ENCODE data around the gene MOAP1.
"Not testable (repeated sequence)": the region's sequence is repeated elsewhere in the genome, so short reads cannot be mapped to it uniquely, and the experiment has no call there.

MOAP1 gene

DNA sequence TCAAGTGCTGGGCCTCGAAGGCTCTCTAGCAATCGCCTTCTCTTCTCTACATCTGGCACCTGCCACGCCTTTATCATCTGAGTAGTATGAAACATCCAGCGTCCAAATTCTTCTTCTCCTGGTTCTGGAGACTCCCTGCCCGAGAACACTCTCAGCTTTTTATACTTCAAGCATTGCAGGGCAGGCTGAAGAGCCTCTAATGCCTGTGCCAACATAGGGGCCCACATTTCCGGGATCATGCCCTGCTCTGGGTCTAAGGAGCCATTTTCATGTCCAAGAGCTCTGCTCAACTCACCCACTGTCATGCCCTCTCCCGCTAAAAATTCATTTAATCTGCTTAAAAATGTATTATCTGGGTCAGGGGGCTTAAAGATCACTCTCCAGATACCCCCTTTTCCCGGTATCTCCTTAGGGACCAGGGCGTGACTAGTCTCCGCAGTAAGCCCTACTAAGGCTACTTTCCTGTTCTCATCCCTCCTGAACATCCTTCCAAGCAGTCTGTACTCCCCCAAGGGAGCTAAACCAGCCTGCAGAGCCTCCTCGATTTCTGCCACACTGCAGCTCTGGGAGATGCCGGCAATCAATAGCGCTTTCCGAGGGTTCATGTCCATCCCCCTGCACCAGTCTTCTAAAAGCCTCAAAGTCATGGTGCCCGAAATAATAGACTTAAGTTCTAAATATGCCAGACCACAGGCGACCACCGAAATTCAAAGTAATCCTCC, 940 bp downstream of the MOAP1 start:
- no peak for DNase-seq

DNA sequence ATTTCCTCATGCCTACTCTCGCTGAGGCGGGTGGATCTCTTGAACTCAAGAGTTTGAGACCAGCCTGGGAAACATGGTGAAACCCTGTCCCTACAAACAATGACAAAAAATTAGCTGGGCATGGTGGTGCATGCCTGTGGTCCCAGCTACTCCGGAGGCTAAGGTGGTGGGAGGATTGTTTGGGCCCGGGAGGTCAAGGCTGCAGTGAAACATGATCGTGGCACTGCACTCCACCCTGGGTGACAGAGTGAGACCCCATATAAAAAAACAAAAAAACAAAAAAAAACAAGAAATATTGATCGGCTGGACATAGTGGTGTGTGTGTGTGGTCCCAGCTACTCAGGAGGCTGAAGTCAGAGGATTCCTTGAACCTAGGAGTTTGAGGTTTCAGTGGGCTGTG, 9.2 kb downstream of the MOAP1 start:
- DNase-seq, result no peak

DNA sequence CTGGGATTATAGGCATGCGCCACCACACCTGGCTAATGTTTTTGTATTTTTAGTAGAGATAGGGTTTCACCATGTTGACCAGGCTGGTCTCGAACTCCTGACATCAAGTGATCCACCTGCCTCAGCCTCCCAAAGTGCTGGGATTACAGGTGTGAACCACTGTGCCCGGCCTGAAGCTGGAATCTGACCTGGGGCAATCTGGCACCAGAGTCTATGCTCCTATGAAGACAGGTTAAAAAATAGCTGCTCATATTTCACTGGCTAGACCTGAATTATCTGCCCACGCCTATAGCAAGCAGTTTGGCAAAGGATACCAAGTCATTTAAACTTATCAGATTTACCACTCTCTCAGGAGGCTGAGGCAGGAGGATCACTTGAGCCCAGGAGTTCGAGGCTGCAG, 10.0 kb downstream of the MOAP1 start:
- DNase-seq, result not testable (repeated sequence)

DNA sequence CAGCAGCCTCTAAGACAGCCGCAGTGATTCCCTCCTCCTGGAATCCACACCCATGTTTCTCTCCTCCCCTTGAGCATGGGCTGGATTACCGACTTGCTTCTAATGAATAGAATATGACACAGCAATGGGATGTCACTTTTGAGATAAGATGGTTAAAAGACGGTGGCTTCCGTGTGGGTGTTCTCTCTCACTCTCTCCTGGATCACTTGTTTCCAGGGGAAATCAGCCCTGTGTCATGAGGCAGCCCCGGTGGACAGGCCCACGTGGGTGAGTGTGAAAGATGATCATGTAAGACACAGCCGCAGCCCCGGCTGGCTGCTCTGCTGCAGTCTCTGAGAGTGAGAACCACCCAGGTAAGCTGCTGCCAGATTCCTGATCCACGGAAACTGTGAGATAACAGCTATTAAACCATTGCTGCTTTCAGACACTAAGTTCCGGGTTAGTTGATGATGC, 10.7 kb downstream of the MOAP1 start:
- no peak for DNase-seq

DNA sequence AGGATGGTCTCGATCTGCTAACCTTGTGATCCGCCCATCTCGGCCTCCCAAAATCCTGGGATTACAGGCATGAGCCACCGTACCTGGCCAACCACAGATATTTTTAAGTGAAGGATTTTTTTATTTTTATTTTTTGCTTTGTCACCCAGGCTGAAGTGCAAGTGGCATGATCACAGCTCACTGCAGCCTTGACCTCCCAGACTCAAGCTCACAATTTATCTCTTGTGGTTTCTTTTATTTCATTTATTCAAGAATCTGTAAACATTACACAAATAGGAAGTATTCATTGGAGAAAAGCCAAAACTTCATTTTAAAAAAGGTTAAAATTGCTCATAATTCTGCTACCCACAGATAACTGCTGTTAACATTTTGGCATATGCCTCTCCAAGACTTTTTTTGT, 13.3 kb downstream of the MOAP1 start:
- peak; percentile 15 for DNase-seq

DNA sequence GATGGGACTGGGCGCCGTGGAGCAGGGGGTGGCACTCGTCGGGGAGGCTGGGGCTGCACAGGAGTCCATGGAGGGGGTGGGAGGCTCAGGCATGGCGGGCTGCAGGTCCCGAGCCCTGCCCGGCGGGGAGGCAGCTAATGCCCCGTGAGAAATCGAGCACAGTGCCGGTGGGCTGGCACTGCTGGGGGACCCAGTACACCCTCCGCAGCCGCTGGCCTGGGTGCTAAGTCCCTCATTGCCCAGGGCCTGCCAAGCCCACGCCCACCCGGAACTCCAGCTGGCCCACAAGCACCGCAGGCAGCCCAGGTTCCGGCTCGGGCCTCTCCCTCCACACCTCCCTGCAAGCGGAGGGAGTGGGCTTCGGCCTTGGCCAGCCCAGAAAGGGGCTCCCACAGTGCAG, 14.6 kb downstream of the MOAP1 start:
- DNase-seq, result not testable (repeated sequence)

DNA sequence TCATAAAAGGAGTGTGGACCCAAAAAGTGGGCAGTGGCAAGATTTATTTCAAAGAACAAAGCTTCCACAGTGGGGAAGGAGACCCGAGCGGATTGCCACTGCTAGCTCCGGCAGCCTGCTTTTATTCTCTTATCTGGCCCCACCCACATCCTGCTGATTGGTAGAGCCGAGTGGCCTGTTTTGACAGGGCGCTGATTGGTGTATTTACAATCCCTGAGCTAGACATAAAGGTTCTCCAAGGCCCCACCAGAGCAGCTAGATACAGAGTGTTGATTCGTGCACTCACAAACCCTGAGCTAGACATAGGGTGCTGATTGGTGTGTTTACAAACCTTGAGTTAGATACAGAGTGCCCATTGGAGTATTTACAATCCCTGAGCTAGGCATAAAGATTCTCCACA, 15.1 kb downstream of the MOAP1 start:
- not testable (repeated sequence) for DNase-seq

DNA sequence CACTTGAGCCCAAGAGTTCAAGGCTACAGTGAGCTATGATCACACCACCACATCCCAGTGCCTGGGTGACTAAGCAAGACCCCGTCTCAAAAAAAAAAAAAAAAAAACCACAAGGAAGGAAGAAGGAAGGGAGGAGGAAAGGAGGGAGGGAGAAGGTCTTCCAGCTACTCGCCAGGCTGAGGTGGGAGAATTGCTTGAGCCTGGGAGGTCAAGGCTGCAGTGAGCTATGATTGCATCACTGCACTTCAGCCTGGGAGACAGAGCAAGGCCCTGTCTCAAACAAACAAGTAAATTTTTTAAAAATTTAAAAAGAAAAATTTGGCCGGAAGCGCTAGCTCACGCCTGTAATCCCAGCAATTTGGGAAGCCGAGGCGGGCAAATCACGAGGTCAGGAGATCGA, 16.1 kb downstream of the MOAP1 start:
- DNase-seq, result not testable (repeated sequence)

DNA sequence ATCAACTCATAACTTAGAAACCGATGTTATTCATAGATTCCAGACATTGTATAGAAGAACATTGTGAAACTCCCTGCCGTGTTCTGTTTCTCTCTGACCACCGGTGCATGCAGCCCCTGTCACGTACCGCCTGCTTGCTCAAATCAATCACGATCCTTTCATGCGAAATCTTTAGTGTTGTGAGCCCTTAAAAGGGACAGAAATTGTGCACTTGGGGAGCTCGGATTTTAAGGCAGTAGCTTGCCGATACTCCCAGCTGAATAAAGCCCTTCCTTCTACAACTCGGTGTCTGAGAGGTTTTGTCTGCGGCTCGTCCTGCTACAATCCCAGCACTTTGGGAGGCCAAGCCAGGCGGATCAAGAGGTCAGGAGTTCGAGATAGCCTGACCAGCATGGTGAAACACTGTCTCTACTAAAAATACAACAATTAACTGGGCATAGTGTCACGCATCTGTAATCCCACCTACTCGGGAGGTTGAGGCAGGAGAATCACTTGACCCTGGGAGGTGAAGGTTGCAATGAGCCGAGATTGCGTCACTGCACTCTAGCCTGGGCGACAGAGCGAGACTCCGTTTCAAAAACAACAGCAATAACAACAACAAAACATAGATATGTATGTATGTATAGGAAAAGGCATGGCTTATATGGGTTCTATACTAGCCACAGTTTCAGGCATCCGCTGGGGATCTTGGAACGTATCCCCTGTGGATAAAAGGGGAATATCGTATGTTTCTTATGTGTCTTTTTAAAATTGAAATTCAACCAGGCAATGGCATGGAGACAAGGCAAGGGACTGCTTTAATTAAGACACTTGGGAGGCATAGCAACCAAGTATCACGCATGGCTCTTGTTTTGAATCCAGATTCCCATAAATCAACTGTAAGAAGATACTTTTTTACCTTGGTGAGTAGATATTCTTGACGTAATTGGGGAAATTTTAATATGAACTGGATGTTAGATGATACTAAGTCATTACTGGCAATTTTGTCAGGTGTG, 19.1 kb downstream of the MOAP1 start:
- not testable (repeated sequence) for DNase-seq

DNA sequence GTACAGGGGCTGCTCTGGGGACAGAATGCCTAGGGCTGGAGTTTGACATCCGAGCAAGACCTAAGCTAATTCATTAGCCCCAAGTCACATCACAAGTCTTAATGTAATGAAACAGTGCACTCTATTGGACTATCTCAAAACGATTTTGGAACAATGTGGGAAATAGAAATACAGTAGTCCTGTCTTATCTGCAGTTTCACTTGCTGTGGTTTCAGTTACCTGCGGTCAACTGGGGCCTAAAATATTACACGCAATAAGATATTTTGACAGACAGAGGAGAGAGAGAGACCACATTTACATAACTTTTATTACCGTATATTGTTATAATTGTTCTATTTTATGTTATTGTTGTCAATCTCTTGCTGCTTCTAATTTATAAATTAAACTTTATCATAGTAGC, 21.1 kb downstream of the MOAP1 start:
- peak; percentile 19 for DNase-seq

DNA sequence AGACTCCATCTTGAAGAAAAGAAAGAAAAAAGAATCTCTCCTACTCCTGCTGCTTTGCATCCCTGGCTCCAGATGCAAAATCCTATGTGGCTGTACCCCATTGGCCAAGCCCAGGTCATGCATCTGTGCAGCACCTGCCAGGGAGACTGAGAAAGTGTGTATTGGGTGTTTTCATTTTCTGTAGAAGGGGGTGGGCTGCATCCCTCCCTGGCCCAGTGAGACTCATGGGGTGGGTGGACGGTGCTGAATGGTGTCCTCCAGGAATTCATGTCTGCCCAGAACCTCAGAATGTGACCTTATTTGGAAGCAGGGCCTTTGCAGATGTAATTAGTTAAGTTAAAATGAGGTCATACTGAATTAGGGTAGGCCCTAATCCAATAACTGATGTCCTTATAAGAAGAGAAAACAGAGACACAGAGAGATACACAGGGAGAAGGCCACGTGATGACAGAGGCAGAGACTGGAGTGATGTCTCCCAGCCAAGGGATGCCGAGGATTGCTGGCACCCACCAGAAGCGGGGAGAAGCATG, 23.2 kb downstream of the MOAP1 start:
- no peak for DNase-seq

DNA sequence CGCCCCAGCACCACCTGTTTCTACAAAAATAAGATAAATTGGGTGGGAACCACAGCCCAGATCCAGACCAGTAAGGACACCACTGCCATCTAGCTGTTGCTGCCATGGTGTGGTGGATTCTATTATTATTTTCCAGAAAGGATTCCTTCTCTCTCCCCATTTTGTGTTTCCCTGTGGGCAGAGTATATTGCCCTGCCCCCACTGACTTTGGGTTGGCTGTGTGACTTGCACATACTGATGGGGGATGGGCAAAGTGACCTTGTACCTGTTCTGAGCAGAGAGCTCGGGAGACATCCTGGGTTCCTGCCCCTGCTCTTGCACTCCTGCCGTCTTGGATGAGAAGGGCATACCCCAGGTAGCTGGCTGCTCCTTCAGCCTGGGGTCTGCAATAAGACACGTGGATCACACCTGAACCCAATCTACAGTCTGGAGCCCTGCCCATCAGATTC, 24.3 kb downstream of the MOAP1 start:
- no peak for DNase-seq

DNA sequence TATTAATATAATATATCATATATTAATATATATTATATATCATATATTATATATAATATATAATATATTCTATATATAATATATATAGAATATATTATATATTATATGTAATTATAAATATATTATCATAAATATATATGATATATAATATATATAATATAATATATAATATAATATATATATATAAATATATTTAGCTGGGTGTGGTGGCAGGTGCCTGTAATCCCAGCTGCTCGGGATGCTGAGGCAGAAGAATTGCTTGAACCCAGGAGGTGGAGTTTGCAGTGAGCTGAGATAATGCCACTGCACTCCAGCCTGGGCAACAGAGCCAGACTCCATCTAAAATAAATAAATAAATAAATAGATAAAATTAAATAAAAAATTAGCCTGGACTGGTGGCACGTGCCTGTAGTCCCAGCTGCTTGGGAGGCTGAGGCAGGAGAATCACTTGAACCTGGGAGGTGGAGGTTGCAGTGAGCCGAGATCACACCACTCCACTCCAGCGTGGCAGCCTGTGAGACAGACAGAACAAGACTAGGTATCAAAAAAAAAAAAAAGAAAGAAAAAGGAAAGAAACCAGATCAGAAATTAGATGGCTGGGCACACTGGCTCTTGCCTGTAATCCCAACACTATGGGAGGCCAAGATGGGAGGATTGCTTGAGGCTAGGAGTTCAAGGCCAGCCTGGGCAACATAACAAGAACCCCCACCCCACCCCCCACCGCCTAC, 24.9 kb downstream of the MOAP1 start:
- not testable (repeated sequence) for DNase-seq

DNA sequence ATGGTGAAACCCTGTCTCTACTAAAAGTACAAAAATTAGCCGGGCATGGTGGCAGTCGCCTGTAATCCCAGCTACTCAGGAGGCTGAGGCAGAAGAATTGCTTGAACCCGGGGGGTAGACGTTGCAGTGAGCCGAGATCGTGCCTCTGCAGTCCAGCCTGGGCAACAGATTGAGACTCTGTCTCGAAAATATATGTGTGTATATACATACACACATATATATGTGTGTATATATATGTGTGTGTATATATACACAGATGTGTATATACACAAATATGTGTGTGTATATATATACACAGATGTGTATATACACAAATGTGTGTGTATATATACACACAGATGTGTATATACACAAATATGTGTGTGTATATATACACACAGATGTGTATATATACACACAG, 26.3 kb downstream of the MOAP1 start:
- DNase-seq, result not testable (repeated sequence)

DNA sequence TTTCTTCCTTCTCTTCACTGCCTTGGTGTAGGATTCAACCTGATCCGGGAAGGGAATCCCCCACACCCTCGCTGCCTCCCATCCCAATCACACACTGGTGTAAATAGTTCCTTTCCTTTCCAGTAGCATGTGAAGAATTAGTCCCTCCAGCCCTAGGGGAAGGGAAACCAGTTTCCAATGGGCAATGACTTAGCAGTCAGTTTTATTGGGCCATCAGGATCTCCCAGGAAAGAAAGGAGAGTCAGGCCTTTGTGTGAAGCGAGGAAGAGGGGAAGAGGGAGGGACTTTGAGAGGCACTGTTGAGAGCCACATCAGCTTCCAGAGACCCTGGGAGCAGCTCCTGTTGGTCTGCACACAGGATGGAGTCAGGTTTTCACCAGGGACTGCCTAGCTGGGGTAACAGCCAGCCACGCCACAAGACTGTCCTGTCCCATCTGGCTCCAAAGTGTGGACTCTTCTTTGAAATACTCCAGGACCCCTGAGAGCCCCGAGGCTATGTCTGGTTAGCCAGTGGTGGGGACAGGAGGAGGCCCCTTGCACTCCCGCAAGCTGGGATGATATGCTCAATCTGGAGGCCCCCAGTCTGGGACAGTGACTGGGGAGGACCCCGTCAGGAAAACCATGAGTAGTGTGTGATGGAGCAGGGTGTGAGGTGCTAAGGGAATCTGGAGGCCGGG, 27.9 kb downstream of the MOAP1 start:
- no peak for DNase-seq

DNA sequence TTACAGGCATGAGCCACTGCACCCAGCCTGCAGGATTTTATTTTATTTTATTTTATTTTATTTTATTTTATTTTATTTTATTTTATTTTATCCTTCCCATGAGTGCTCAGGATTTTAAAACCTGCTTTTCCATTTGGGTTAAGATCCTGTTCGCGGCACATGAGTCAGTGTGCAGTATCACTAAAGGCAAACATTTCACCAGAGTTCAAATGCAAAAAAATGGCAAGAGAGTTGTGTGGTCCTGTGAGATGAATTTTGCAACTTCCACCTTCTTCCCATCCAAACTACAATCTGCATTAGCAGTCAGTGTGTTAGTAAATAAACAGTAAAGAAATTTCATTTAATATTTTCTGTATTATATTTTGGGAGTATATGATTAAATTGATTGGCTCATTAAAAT, 29.0 kb downstream of the MOAP1 start:
- DNase-seq, result no peak

DNA sequence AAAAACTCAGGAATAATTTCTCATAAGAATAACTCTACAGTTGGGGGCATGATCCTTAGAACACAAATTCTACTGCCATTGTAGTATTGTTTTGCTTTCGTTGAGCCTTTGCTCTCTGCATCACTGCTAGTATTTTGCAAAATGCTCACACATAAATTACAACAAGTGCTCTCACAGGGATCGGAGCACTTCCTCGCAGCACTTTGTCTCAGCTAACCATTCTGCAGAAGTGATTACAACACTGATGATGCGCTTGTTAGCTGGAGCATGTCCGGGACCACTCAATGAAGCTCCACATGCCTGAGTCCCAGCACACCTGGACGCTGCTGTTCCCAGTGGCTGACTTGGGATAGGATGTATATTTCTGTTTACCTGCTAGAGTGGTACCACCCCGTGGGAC, 31.6 kb downstream of the MOAP1 start:
- no peak for DNase-seq

DNA sequence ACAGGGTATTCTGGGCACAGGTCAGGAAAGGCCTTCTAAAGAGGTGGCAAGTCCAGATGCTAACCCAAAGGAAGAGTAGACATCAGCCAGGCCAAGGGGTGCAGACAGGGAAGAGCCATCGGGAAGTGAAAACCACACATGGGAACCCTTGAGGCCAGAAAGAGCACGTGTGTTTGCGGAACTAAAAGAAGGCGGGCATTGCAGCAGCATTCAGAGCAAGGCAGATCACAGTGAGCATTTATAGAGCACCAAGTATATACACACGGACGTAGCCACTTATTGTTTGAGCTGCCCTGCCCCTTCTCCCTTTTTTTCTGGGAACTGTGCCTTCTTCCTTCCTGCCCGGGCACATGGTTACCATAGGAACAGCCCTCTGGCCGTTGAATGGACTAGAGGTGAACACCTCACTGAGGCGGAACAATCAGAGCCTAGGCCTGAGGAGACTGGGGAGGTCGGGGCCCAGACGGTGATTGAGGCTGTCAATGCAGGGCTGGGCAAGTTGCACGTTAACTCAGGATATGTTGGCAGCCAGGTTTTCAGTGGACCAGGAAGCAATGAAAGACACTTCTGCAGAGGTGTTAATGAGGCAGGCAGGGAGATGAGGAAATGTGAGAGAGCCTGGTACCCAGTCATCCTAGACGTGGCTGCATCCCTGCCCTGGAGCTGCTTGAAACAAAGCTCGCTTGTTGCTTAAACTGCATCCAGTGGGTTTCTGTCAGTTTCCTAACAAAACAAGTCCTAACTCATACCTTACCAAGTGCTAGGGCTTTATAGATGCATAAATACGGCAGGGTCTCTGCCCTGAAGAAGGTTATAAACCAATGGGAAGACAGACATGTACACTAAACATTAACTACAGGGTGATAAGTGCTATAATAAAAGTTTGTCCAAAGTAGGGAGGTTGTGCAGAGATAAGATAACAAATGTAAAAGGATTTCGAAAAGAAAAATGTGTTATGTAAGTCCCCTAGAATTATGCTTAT, 34.2 kb downstream of the MOAP1 start:
- no peak for DNase-seq

DNA sequence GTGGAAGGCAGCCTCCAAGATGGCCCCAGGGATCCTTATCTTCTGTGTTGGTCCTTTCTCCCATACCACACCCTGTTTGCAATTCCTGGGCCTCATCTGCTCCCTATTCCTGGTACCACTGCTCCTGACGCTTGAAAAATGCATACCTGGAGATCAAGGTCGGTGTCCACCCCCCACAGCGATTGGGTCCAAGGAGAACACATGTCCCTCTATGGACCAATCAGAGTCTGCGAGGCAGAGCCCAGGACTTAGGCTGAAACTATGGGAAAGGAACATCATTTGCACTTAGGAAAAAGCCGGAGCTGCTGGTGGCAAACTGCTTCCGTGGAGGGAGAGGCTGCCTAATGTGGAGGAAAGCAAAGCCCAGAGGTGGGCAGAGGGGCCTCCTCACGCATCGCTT, 35.7 kb downstream of the MOAP1 start:
- no peak for DNase-seq

DNA sequence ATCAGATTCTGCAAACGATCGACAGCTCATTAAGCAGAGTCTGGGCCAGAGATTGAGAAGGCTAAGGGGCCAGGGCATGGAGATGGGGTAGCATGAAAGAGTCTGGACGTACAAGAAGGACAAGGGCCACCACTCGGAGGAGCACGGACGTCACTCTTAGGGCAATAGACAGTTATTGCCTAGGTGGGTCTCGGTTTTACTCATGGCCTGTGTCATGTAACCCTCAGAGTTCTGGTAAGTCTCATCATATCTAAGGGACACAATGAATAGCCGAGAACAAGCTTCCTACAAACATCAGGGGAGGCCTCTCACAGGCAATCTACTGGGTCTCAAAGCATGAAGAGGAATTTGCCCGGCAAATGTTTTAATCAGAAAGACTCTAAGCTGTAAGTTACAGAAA, 38.6 kb downstream of the MOAP1 start:
- no peak for DNase-seq

Measured in HCEC 1CT (cell line).